Limb (tissue), 2 donors: Measurements from ENCODE around the gene CNPPD1.

Experiments
- DNase-seq, 2 donors: peaks; one replicate each; pipeline ENCODE4 v3.0.0-alpha.2; 2016; ENCODE audit errors: extremely low spot score in 2 of 2

The CNPPD1 gene

GRCh38 chr2:219179601-219180465 lies 3.1 kb upstream of the CNPPD1 start:
- no peak for DNase-seq

GRCh38 chr2:219178377-219179175 lies 1.9 kb upstream of the CNPPD1 start:
- peak in 1 of 2 donors; percentile 2 for DNase-seq

DNA sequence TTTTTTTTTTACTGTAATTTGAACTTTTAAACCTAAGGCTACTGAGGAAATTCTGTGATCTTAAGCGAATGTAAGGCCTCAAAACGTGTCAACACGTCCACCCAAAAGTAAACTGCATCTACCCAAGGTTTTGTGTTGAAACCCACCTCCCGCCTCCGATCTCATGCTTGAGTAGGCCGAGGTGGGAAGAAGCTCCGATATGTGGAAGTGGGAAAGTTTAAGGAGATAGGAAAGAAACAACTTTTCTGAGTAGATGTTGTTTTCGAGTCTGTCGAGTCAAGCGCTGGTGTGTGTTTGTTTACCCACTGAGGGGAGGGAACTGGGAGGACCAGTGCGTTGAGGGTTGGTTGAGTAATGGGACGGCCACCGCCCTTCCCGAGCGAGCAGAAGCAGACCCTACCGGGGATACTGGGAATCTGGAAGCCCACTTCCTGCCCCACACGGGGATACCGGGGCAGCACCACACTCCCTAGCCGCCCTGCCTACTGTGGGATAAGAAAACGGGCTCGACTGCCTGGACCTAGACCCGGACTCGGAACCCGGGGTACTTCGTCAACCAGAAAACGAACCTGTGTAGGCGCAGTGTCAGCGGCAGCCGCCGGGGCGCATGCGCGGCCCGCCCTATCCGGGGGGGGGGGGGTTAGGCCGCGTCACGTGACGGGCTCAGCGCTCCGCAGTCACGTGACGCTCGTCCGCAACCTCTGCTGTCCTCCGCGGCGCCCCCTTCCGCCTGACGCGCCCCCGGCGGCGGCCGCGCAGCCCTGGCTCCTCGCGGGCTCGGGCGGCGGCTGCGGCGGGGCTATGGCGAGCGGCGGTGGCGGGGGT lies 1.0 kb upstream of the CNPPD1 start, which contains the start of gene RETREG2:
Gene RETREG2 (plus strand): TSS at position 724 of the 825 bp plus-strand sequence. CDS start 78 bp downstream, at position 802.
- peak; percentile 91 to 94 for DNase-seq

GRCh38 chr2:219175928-219176817 lies 552 bp downstream of the CNPPD1 start:
- no peak for DNase-seq

- no peak for DNase-seq
Observed at GRCh38 chr2:219175486-219175885, 1.2 kb downstream of the CNPPD1 start.

GRCh38 chr2:219174801-219175200 lies 1.9 kb downstream of the CNPPD1 start:
- no peak for DNase-seq

DNA sequence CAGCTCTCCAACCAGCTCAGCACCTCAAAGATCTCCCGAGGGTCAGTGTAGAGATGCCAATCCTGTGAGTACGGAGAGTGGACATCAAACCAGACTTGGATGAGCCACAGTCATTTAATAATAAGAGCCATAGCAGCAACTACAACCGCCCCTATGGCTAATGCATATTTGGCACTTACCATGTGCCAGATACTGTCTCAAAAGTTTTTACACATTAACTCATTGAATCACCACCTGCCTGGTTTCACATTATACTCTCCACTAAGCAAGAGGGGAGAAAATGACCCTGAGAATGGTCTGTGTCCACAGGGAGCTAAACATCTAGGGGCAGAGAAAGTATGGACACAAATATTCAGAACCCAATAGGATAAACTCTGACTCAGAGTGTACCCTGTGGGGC lies 2.6 kb downstream of the CNPPD1 start:
- no peak for DNase-seq

DNA sequence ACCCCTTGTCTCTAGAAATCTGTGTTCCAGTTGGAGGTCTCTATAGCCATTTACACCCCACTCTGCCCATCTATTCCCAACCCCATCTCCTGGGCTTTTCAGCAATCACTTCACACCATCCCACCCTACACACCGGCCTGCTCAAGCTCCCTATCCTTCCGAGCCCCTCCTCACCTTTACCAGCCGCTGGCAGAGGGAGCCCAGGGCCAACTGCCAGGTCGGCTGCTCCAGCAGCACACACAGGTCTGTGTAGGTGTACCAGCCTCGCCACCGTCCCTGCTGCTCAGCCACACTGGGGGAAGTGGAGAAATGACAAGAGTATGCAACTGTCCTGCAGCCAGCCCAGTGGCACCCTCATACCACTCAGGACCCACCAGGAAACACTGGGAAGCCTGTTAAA lies 3.5 kb downstream of the CNPPD1 start:
- DNase-seq: no peak

DNA sequence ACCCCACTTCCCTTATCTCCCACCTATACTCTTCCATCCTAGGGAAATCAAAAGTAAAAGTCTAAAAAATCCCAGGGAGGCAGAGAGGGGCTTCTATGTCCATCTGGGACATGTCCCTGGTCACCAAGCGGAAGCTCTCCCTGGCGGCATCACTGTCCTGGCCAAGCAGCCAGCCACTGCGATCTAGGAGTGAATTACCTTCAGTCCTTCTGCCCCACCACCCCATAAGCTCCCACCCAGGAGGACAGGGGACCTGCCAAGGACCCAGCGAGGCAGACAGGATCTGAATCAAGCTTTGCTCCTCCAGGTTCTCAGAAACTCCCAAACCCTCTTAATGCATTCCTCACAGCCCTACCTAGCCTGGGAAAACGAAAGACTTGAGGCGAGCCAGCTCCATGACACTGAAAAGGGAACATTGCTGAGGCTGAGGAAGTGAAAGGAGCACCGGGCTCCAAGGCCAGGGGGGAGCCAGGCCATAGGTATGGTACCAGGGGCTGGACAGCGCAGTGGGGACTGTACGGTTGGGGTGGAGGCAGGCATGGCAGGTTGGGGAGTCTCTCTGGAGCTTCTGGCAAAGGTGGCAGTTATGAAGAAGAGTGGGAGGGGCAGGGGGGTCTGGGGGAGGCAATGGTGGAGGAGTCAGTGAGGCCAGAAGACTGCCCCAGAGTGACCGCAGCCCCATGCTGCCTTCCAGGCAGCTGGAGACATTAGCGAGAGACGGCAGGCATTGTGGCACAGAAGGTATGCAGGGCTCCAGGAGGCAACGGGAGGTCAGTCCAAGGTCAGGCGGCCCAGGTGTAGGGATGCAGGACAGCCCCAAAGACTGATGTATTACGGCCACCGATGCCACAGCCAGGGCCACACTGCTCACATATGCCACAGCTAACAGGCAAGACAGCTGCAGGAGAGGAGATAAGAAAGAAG lies 4.2 kb downstream of the CNPPD1 start:
- DNase-seq: no peak

DNA sequence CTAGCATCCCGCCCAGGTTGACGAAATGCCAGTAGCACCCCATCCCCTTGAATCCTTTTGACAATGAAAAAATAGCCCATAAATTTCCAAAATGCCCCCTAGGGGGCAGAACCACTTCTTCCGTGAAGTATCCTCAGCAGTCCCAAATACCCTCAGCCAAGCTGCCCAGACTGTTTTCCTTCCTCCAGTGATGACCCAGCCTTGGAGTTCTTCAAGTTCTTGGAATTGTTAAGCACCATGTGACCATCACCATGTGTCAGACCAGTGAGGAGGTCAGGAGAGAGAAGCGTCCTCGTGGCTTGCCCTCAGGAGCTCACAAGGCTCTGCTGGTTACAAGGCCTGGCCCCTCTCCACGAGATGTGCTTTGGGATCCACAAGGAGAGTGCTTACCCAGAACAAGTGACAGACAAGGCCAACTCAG lies 5.5 kb downstream of the CNPPD1 start:
- peak in 1 of 2 donors; percentile 8 for DNase-seq

GRCh38 chr2:219169930-219170654 lies 6.6 kb downstream of the CNPPD1 start, which contains the start of gene SLC23A3:
TSS of gene SLC23A3 (minus strand) at chr2:219170029. CDS start at chr2:219169984, 45 bp downstream.
- DNase-seq: no peak

DNA sequence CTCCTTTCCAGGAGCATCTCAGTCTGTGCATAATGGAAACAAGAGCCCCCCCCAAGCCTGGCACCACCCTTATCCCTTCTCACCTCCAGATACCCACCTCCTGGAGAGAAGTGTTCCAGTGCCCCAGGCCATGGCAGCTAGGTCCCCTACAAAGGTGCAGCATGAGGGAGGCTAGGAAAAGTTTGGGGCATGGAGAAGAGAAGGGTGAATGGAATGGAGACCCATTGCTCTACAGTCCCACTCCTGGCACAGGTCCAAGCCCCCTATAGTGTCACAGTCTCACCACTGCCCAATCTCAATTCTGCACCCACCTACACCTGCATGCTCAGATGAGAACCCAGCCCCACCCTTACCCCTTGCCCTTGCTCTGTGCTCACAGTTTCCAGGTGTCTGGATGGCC lies 7.8 kb downstream of the CNPPD1 start:
- no peak for DNase-seq

DNA sequence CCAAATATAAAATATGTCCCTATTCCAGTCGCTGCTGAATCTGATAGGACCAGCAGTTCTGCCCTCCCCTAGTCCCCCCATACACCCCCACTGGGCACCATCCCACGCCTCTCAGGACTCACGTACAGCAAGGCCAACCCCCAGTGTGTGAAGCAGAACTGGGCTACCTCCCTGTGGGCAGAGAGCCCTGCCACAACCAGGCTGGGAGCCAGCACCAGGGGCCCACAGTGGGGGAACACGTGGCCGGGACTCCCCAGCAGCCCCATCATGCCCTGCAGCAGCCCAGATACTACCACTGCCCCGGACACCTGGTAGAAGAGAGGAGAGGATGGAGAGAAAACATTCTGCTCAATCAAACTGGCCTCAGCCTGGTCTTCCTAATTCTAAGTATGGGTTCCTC lies 8.2 kb downstream of the CNPPD1 start:
- DNase-seq: no peak

- no peak for DNase-seq
Observed at GRCh38 chr2:219167997-219168396, 8.7 kb downstream of the CNPPD1 start.

- DNase-seq: no peak
Observed at GRCh38 chr2:219165058-219165911, 11.4 kb downstream of the CNPPD1 start.

DNA sequence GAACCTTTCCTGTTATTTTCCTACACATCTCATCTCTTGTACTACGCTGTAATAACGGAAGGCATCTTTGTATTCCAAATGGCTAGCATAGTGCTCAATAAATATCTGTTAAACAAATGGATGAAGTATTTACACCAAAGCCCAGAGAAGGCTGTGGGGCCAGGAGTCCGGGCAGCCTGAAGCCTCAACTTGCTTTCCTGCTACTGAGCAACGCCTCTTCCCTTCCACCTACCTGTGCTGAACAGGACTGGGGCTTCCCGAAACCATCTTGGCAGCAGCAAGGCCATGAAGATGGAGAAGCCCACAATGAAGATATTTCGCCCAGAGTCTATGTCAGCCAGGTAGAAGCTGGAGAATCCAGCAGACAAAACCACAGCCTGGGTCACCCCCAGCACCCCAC lies 13.6 kb downstream of the CNPPD1 start:
- no peak for DNase-seq

GRCh38 chr2:219161097-219161496 lies 15.6 kb downstream of the CNPPD1 start:
- no peak for DNase-seq
